ENCODE data around the gene CHMP2A.

CHMP2A gene

DNA sequence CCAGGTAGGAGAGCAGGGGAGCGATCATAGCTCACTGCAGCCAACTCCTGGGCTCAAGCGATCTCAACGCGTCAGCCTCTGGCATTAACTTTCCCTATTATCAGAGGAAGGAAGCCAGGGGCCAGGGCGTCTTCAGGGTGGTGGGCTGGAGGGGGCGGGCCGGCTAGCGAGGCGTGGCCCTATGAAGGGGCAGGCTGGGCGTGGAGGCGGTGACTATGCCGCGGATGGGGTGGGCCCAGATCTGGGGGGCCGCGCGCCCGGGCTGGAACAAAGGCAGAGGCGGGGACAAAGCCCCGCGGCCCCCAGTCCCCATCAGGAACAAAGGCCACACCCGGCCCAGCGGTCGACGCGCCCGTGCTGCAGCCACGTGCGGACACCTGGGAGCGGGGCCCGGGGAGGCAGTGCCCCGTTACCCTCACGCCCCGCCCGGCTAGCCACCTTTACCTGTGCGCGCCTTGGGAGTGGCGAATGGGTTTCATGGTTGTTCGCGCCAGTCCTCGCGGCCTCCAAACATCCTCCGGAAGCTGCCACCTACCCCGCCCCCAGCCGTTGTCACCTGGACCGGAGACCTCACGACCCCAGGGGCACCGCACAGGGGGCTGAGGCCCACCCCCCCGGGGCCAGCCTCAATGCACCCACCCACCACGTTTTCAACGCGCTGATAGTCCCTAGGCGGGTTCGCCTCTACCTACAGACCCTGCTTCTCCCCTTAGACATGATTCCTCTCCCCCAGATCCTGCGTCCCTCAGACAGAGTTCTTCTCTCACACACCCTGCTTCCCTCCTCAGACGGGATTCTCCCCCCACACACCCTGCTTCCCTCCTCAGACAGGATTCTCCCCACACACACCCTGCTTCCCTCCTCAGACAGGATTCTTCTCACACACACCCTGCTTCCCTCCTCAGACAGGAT, 16.4 kb downstream of the CHMP2A start:
- no peak for DNase-seq (ENCODE audit: low read depth)

DNA sequence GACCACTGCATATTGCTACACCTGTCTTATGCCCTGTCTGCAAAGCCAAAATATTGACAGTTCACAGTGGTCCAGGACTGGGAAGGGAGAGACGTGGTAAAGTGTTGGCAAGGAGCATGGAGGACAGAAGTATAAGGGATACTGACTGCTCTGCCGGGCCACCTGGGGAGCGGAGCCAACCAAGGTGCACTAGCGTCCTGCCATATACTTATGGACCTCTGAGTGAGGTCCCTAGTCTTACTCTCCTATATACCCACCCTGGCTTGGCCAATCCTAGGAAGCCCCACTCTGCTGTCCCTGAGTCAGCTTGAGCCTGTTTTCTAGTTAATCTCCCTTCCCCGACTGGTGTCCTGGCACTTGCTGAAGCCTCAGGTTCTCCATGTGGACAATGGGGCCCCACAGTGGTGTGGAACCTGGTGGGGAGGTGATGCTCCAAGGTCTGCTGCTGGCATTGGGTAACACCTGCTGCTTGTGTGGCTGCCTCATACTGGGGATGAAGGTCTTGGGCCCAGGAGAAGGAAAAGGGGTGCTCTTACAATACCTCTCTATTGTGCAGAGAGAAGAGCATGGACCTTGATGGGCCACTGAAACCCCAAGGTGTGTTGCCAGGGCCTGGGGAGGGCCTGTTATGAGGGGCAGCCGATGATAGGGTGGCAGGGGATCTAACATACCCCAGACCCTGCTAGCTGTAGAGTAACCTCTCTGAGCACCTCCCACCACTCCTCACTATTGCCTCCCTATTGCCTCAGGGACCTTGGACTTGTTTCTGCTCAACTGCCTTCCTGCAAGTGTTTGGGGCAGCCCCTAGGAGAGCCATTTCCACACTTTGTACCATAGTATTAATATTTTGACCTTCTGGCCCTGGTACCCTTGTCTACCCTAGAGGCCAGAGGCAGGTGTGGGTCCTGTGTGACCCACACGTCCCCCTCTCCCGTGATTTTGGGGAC, 17.8 kb downstream of the CHMP2A start:
- DNase-seq (ENCODE audit: low read depth) = no peak

DNA sequence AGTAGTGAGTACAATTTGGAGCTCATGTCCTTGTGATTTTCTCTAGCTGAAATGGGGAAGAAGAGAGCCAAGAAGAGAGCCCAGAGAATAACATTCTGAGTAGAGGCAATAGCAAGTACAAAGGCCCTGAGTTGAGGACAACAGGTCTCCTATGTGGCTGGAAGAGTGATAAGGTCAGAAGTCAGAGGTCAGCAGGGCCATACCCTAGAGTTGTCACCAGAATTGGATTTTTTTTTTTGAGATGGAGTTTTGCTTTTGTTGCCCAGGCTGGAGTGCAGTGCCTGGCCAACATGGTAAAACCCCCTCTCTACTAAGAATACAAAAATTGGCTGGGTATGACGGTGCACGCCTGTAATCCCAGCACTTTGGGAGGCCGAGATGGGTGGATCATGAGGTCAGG, 19.0 kb downstream of the CHMP2A start:
- DNase-seq (ENCODE audit: low read depth) = no peak

DNA sequence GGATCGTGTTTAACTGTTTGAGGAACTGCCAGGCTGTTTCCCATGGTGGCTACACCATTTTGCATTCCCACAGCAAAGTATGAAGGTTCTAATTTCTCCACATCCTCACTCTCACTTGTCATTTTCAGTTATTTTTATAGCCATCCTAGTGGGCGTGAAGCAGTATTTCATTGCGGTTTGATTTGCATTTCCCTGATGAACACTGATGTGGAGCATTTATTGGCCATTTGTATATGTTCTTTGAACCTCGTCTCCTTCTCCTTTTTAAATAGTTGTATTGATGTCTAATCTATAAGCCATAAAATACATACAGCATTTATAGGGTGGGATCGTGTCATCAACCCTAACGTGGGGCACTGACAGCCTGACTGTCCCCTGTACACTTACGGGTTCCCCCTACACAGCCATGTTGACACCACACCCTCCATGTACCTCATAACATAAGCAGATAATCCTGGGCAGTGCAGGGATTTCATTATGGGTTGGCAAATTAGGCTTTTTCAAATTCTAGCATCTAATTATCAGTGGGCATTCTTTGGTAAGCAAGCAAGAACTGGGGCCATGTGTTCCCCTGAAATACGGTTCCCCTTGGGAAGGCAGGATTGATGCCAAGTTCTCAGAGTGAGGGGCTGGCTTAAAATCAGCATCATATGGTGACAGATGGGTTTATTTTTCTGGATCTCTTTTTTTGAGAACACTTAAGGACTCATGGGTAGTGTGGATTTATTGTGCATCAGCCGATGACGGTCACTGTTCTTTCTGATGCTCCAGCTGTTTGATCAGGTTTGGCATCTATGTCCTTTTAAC, 23.7 kb downstream of the CHMP2A start:
- DNase-seq (ENCODE audit: low read depth) = no peak

DNA sequence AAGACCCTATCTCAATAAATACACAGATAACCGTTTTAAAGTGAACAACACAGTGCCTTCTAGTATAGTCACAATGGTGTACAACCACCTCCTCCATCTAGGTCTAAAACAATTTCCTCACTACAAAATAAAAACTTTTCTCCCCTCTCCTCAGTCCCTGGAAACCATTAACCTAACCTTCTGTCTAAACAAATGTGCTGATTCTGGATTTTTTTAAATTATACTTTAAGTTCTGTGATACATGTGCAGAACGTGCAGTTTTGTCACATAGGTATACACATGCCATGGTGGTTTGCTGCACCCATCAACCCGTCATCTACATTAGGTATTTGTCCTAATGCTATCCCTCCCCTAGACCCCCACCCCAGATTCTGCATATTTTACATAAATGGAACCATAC, 25.5 kb downstream of the CHMP2A start:
- DNase-seq (ENCODE audit: low read depth) = no peak

DNA sequence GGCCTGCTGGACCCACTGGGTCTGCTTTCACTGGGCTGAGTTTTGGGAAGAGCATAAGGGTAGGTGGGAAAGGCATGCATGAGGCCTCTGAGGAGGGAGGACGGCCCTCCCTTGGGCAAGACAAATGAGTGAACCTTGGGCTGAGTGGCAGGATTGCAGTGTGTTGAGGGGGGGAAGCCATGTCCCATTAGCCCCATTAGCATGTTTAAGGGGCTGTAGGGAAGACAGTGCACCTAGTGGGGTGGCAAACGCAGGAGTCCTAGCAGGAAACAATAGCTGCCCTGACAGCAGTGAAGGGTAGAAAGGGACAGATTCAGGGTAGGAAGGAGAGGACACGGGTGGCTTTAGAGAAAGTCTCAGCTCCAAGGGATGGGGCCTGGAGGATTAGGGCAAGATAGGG, 32.2 kb downstream of the CHMP2A start:
- no peak for DNase-seq (ENCODE audit: low read depth)

DNA sequence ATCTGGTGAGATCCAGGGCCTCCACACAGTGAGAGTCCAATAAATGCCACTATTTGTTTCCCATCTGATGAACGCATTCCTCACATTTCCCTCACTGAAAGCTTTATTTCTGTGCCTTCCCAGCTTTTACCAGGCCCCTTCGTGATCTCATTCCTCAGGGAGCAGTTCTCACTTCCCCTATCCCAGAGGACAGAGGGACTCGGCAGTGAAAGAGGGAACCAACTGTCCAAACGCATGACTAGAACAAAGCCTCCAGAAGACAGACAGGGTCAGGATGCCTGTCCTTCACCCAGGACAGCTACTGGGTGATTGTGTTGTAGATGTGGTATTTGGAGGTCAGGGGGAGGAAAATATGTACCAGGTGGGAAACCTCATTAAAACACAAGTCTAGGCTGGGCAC, 33.3 kb downstream of the CHMP2A start:
- DNase-seq (ENCODE audit: low read depth) = no peak

DNA sequence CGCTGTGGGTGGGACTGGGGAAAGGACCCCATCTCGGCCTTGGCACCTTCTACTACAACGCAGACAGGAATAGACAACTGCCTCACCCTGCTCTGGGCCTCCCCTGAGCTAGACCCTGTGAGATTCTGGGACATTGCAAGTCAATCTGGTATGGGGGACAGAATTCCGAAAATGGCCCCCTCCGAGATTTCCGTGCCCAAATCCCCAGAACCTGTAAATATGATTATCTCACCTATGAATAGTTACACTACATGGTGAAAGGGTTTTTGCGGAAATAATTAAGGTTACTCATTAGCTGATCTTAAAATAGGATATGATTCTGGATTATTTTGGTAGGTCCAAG, 34.7 kb downstream of the CHMP2A start:
- no peak for DNase-seq (ENCODE audit: low read depth)

DNA sequence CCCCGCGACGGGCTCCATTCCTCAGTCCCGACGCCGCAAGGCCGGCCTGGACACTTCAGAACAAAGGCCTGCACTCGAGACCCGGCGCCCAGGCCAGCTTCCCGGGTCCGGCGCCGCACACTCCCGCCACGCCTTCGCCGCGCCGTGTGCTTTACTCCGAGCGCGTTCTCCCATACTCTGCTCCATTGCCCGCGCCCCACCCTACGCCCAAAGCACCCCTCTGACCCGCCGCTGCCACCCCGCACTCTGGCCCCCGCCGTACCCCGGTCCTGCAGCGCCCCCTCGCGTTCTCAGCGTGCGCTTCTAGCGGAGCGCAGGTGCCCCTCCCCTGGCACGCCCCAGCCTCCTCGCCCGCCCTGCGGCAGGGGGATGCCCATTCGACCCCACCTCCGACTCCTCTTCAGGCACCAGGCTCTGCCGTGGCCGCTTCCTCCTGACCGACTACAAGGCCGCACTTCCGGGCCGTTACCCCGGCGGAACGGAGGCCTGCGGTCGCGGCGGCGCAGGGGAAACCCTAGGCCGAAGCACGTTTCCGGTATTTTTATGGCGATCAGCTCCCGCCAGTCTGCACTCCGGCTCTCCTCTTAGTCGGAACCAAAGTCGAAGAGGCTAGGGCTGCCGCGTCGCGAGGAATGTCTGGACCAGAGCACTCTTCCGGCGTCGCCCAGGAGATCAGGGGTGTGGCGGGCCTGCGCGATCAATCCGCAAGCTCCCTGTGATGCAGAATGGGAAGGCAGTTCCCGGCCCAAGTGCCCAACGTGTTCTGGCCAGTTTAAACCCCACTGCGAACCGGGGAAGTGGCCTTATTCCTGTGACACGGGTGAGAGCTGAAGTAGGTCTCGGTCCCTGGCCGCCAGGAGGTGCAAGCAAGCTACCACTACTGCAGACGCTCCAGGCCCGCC, 35.3 kb downstream of the CHMP2A start, which contains the start of gene ZBTB45:
ZBTB45 (minus strand) TSS at position 456 of the 902 bp plus-strand sequence. CDS start 2,137 bp downstream, outside the sequence.
- peak; percentile 76 for DNase-seq (ENCODE audit: low read depth)

DNA sequence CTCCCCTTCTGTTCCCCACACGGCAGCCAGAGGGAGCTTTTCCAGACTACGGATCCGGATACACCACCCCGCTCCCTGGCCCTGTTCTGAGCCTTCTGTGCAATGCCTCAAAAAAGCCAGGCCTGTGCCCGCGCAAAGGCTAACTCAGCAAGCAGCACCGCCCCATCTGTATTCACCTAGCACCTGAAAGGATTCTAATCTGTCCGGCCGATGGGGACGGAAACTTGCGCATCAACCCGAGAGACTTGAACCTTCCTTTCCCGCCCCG, 35.9 kb downstream of the CHMP2A start:
- peak; percentile 17 for DNase-seq (ENCODE audit: low read depth)

DNA sequence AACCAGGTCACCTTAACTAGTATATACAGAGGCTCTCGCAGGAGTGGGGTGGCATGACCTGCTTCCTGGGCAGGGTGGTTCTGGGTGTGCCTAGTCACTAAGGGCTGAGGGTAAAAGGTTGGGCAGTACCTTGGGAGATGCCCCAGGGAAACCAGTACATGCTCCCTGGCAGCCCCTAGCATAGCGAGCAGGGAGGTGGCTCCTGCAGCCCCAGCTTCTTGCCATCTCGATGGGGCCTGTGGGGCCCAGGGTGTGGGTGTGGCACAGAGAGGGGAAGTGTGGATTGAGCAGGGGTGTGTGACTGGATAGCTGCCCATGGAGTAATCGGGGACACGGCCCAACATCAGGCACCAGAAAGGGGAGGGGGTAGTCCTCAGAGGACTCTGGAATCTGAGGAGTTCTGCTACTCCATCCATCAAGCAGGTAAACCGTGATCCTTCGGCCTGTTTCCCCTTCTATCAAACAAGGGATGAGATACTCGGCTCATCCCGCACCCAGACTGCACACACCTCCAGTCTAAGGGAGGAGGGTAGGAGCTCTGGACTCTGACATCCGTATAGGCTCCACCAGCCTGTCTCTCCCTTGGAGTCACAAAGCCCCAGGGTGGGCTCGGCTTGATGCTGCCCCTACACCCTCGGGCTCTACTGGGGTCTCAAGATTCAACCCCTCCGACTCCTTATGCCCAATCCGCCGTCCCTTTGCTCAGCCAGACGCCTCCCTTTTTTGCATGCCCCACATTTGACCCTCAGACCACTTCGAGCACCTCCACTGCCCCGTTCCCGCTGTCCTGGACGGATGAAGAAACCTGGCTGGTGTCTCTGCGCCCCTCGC, 36.4 kb downstream of the CHMP2A start:
- no peak for DNase-seq (ENCODE audit: low read depth)

DNA sequence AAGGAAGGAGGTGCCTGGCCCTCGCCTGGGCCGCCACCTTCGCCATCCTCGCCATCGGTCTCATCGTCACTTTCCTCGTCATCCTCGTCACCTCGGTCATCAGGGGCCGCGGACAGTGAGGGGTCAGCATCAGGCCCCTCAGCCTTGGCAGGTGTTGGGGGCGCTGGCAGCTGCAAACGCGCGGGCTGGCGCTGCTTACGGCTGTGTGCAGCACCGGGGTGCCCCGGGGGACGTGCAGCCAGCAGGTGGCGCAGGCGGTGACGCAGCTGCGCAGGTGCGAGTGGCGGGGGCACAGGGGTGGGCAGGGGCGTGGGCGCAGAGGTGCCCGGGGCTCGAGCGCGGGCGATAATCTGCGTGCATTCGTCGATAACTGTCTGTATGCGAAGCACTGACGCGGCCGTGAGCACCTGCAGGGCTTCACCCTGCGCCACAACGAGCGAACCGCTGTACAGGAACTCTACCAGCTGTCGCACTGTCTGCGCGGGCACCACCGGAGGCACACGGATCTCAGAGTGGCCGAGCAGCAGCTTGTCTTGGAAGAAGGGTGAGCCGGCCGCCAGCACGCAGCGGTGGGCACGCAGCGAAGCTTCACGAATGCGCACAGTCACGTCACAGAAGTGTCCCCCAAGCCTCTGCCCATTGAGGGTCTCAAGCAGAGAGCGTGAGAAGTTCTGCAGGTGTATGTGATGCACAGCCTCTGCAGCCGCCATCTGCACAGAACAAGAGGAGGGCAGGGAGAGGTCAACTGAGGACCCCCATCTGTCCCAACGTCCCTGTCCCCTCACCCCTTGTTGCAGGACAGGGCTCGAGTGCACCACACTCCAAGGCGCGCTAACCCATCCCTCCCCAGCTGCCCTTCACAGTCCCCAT, 37.7 kb downstream of the CHMP2A start:
- DNase-seq (ENCODE audit: low read depth) = no peak

DNA sequence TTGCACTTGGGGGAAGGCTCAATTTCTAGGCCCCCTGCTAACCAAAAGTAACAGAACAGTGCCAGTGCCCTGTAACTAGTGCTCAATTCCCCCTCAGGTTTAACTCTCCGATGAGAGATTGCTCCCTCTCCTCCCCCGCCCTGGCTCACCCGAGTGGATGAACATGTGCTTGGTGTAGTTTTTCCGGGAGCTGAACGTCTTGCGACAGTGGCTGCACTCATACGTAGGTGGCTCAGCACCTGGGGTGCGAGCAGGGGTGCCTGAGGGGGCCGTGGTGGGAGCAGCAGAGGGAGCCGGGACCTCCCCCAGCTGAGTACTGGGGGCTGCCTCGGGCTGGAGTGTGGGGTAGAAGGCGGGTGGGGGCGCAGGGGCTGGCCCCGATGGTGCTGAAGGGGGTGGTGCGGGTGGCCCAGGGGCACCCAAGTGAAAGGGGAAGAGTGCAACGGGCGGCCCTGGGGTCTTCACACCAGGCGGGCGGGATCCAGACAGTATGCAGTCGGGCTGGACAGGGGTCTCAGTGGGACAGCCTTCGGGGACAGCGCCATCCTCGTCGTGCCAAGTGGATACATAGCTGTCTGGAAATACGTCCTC, 38.6 kb downstream of the CHMP2A start:
- no peak for DNase-seq (ENCODE audit: low read depth)

DNA sequence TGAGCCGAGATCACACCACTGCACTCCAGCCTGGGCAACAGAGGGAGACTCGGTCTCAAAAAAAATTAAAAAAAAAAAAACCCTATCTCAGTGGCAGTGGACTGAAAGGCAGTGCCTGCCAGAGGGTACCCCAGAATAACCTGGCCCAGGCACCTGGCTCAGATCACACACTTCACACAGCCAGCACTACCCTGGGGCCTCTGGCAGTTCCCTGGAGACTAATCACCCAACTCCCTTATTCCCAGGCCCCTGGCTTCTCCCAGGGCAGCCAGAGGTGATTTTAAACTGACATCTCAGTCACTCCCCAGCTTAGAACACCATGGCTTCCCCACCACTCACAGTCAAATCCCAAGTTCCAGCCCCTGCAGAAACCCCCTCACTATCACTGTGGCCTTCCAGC, 39.6 kb downstream of the CHMP2A start:
- no peak for DNase-seq (ENCODE audit: low read depth)

DNA sequence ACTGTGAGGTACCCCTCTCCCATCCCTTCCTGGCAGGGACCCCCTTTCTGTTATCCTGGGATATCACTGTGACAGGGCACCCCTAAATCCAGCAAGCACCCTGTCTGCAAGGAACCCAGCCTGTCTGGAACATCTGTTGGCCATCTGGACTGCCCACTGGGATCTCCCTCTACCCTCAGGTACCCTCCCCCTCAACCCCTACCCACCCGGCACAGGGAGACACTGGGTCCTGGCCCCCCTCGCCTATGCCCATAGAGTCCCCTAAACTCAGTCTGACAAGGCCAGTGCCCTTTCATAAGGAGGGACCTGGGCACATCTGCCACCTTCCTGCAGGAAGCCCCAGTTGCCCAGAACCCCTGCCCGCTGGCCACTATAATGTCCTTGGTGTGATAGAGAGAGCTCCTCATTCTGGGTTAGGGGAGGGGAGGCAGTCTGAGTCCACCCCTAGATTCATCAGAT, 40.3 kb downstream of the CHMP2A start:
- DNase-seq (ENCODE audit: low read depth) = no peak

DNA sequence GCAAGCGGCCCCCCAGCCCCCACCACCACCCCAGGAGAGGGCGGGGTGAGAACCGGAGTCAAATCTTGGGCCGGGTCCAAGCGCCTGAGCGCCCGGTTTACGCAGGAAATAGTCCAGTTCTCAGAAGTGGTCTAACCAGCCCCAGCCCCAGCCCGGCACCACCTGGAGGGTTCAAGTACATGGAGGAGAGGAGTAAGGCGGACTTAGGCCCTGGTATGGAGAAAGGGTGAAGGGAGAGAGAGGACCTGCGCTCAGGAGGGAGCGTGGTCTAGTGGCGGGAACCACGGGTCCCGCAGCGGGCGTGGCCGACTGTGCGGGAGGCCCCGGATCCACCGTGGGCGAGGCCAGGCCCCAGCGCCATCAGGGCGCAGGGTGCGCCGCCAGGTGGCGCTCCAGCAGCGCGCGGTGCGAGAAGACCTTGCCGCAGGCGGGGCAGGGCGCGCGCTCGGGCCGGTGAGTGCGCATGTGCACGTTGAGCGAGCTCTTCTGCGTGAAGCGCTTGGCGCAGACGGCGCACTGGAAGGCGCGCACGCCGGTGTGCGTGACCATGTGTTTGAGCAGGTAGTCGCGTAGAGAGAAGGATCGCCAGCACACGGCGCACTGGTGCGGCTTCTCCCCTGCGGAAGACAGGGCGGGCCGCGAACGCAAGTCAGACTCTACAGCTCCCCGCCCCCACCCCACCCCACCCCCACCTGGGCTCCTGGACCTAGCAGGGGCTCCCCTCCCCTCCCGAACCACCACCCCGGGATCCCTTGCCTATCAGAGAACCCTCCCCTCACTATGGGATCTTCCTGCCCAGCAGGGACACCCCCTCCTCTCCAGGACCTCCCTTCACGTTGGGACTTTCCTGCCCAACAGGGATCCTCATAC, 41.0 kb downstream of the CHMP2A start:
- DNase-seq (ENCODE audit: low read depth) = peak; percentile 92

DNA sequence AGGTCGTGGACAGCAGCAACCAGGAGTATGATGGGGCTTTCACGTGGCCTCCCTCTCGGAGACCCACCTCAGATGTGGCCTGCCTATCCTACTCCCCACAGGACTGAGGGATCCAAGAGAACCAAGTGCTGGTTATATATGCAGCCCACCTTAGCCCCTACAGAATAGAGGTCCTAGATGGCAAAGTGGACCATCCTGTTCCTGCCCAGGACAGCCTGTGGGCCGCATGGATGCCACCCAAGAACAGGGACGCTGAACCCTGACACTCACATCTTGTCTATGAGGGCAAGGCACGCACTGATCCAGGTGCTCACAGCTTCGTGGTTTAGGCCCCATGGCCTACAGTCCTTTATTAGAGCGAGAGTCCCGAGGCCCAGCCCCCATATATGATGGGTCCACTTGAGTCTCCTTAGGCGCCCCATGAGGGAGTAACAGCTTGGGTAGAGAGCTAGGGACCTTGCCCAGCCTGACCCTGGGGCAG, 41.7 kb downstream of the CHMP2A start:
- DNase-seq (ENCODE audit: low read depth) = no peak
